ENCODE results near the gene TNNT1.

The TNNT1 gene

GRCh38 chr19:55116859-55117662, 31.9 kb downstream of the TNNT1 start, which contains the start of gene PPP1R12C:
PPP1R12C (minus strand) TSS chr19:55117637; CDS start chr19:55117543, 94 bp downstream.
- H3K27ac ChIP-seq: peak within 1 kb of the TSS; percentile 76
- TF ChIP-seq CTCF (IDR thresholded peaks at IDR 0.05) (no peak; the same call in 1 of the 2 replicates), ZFX (IDR thresholded peaks at IDR 0.05; ENCODE audit: borderline replicate concordance) (no peak)

GRCh38 chr19:55116232-55116858, 32.7 kb downstream of the TNNT1 start:
- no peak for TF ChIP-seq ZFX (IDR thresholded peaks at IDR 0.05; ENCODE audit: borderline replicate concordance)
- no peak for TF ChIP-seq CTCF (IDR thresholded peaks at IDR 0.05)
- H3K27ac ChIP-seq: peak overlapping the region; percentile 76

DNA sequence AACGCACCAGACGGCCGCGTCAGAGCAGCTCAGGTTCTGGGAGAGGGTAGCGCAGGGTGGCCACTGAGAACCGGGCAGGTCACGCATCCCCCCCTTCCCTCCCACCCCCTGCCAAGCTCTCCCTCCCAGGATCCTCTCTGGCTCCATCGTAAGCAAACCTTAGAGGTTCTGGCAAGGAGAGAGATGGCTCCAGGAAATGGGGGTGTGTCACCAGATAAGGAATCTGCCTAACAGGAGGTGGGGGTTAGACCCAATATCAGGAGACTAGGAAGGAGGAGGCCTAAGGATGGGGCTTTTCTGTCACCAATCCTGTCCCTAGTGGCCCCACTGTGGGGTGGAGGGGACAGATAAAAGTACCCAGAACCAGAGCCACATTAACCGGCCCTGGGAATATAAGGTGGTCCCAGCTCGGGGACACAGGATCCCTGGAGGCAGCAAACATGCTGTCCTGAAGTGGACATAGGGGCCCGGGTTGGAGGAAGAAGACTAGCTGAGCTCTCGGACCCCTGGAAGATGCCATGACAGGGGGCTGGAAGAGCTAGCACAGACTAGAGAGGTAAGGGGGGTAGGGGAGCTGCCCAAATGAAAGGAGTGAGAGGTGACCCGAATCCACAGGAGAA, 33.5 kb downstream of the TNNT1 start:
- no peak for TF ChIP-seq CTCF (IDR thresholded peaks at IDR 0.05)
- TF ChIP-seq ZFX (IDR thresholded peaks at IDR 0.05; ENCODE audit: borderline replicate concordance): no peak
- no peak overlapping the region for H3K27ac ChIP-seq

DNA sequence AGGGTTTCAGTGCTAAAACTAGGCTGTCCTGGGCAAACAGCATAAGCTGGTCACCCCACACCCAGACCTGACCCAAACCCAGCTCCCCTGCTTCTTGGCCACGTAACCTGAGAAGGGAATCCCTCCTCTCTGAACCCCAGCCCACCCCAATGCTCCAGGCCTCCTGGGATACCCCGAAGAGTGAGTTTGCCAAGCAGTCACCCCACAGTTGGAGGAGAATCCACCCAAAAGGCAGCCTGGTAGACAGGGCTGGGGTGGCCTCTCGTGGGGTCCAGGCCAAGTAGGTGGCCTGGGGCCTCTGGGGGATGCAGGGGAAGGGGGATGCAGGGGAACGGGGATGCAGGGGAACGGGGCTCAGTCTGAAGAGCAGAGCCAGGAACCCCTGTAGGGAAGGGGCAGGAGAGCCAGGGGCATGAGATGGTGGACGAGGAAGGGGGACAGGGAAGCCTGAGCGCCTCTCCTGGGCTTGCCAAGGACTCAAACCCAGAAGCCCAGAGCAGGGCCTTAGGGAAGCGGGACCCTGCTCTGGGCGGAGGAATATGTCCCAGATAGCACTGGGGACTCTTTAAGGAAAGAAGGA, 34.4 kb downstream of the TNNT1 start:
- no peak overlapping the region for H3K27ac ChIP-seq
- no peak for TF ChIP-seq CTCF (IDR thresholded peaks at IDR 0.05)

DNA sequence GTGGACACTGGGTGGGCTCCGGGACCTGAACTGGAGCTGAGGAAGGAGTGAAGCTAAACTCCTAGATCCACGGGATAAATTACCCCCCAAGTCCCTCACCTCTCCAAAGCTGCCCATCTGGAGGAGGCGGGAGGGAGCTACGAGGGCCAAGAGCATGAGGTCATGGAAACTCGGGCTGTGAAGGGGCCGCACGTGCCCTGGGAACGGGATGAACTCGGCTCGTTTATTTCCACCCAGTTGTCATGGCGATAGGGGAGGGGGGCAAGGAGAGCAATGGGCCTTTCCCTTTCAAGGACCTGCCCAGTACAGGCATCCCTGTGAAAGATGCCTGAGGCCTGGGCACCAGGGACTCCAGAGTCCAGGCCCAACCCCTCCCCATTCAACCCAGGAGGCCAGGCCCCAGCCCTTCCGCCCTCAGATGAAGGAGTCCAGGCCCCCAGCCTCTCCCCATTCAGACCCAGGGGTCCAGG, 35.4 kb downstream of the TNNT1 start:
- no peak overlapping the region for H3K27ac ChIP-seq
- TF ChIP-seq ZFX (IDR thresholded peaks at IDR 0.05; ENCODE audit: borderline replicate concordance) (no peak), CTCF (IDR thresholded peaks at IDR 0.05) (no peak)

DNA sequence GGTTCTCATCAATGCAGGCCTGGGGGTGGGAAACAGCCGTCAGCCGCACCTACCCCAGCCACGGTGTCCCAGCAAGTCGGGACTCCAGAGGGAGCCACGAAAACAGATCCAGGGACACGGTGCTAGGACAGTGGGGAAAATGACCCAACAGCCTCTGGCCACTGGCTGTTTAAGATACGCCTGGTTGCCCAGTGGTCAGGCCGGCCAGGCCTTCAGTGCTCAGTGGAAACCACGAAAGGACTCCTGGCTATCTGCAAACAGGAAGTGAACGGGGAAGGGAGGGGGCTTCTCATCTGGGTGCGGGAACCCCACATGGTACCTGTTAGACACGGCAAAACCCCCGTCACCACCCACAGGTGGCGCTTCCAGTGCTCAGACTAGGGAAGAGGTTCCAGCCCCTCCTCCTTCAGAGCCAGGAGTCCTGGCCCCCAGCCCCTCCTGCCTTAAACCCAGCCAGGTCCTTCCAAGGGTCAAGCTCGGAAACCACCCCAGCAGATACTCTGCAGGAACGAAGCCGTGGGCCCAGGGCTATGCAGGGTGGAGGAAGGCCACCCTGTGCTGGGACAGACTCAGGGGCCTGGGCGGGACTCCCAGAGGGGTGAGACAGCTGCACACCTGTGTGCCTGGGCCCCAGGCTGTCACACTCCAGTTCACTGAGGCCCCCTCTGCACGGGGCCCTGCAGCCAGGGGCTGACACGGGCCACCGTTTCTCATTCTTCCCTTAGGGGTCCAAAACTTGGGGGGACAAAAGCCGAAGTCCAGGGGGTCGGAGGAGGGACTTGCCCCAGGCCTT, 36.0 kb downstream of the TNNT1 start:
- TF ChIP-seq ZFX (IDR thresholded peaks at IDR 0.05; ENCODE audit: borderline replicate concordance): no peak
- no peak for TF ChIP-seq CTCF (IDR thresholded peaks at IDR 0.05)
- H3K27ac ChIP-seq: no peak overlapping the region

Data from 22Rv1 (cell line).